VCaP (cell line): Measurements from ENCODE around the gene NEURL3.

Source experiments
- H3K27ac ChIP-seq: fragments of 450-650 bp; 2 replicates; pipeline ENCODE4 v1.5.1; 2017
- CTCF ChIP-seq: fragments of 450-650 bp; conservative IDR thresholded peaks from 2 replicates; pipeline ENCODE4 v1.5.1; 2017; ENCODE audit warnings: mild to moderate bottlenecking, moderate library complexity

Gene NEURL3

GRCh38 chr2:96485350-96485749, 19.8 kb downstream of the NEURL3 start:
- TF ChIP-seq CTCF = no peak
- no peak overlapping the region for H3K27ac ChIP-seq

GRCh38 chr2:96484091-96484490, 21.1 kb downstream of the NEURL3 start:
- no peak for TF ChIP-seq CTCF
- no peak overlapping the region for H3K27ac ChIP-seq

GRCh38 chr2:96477458-96477857, 27.7 kb downstream of the NEURL3 start:
- no peak for TF ChIP-seq CTCF
- no peak overlapping the region for H3K27ac ChIP-seq

GRCh38 chr2:96471772-96472171, 33.4 kb downstream of the NEURL3 start:
- H3K27ac ChIP-seq = no peak overlapping the region
- no peak for TF ChIP-seq CTCF

- H3K27ac ChIP-seq = no peak overlapping the region
- TF ChIP-seq CTCF = no peak
Measured at GRCh38 chr2:96470636-96471035, 34.5 kb downstream of the NEURL3 start.

- H3K27ac ChIP-seq = no peak overlapping the region
- TF ChIP-seq CTCF = no peak
Measured at GRCh38 chr2:96470109-96470508, 35.0 kb downstream of the NEURL3 start.

GRCh38 chr2:96468904-96469303, 36.3 kb downstream of the NEURL3 start:
- TF ChIP-seq CTCF = no peak
- no peak overlapping the region for H3K27ac ChIP-seq

GRCh38 chr2:96464651-96465050, 40.5 kb downstream of the NEURL3 start:
- no peak for TF ChIP-seq CTCF
- no peak overlapping the region for H3K27ac ChIP-seq
